Measurements from ENCODE around the gene SESN3.
"Not testable (repeated sequence)": the region's sequence is repeated elsewhere in the genome, so short reads cannot be mapped to it uniquely, and the experiment has no call there.

Gene SESN3, protein sequence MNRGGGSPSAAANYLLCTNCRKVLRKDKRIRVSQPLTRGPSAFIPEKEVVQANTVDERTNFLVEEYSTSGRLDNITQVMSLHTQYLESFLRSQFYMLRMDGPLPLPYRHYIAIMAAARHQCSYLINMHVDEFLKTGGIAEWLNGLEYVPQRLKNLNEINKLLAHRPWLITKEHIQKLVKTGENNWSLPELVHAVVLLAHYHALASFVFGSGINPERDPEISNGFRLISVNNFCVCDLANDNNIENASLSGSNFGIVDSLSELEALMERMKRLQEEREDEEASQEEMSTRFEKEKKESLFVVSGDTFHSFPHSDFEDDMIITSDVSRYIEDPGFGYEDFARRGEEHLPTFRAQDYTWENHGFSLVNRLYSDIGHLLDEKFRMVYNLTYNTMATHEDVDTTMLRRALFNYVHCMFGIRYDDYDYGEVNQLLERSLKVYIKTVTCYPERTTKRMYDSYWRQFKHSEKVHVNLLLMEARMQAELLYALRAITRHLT

DNA sequence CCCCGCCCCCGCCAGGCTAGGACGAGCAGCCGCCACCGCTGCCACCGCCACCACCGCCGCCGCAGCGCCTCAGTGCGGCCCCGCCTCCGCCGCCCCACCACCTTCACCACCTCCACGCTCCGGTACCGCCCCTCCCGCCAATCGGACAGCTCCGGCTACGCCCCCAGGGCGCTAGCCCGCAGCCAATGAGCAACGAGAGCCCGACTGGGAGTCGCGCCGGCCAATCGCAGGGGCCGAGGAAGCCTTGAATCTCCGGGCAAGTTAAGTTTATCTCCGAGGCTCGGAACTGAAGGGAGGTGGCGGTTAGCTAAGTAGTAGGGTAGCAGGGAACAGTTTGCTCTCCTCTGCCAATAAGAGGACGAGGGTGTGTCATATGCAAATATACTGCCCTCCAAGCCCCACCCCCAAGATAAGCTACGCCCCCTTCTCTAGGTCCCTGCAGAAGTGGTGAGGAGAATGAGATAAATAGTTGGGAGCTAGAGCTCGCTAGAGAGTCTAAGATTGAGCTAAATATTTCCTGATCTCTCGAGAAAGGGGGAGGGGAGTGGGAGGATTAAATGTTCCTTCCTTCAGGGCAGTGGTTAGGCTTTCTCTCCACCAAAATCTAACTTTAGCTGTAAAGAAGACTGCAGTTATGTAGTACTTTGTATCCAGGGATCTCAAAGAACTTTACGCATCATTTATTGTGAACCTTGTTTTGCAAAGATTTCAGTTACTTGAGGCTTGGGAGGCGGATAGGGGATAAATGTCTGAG lies at the start of gene SESN3:
SESN3 (minus strand) TSS at position 76 of the 754 bp plus-strand sequence. CDS start 342 bp downstream, outside the sequence.
- Histone ChIP-seq H3K4me3 (ENCODE audit: low read depth in 1 of 5, low read length in 5 of 5) (peak within 1 kb of the TSS; percentile 79 to 90 (median 84)), H3K4me1 (ENCODE audit: control insufficient read depth in 5 of 5, insufficient read depth in 5 of 5, low read length in 5 of 5) (peaks cover 2 to 40% (median 36%) of the 10 kb centered on the region in 5 donors), H3K36me3 (ENCODE audit: control insufficient read depth in 5 of 5, insufficient read depth in 5 of 5, low read length in 5 of 5) (no peaks in the 10 kb centered on the region), H3K27me3 (ENCODE audit: control insufficient read depth in 5 of 5, insufficient read depth in 4 of 5, low read length in 5 of 5) (no peaks in the 10 kb centered on the region), H3K27ac (ENCODE audit: low read depth, low read length) (peak within 1 kb of the TSS; percentile 90), H3K9me3 (ENCODE audit: control insufficient read depth in 5 of 5, low read length in 5 of 5) (no peaks in the 10 kb centered on the region), H3K9ac (ENCODE audit: low read length in 5 of 5) (peak within 1 kb of the TSS; percentile 52 to 94 (median 76))

DNA sequence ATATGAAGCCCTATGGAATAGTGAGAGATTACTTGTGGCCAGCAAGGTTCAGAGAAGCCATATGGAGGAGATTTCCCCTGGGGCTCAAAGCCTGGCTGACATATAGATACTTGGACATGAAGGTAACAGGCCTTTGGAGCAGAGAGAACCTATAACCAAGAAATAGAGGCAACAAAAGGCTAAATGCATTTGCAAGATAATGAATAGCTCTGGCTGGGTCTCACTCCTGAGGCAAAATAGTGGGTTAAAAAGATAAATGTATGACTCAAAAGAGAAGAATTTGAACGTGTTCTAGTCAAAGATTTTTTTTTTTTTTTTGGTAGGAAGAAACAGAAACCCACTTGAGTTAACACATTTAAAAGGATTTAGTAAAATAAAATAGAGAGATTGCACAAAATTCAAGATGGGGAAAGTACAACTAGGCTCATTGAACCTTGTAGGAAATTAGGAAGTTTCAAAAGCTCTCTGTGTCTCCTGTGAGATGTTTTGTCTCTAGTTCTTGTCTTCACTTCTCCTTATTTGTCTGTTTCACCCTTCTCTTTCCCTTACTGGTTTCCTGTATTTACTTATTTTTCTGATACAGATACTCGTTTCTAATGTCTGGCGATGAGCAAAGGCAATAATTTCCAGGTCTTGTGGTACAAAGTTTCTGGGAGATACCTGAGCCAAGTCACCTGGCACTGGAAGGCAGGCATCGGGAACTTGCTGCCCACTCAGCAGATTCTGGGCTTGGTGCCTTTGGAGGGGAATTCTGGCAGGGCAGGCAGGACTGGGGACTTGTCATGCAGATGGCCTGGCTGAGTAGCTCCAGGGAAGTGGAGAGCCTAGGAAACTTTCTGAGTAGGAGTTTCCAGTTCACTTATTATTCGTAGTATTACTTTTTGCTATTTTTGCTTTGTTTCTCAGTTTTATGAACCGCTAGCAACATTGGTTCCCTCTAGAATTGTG lies 49.2 kb upstream of the SESN3 start:
- Histone ChIP-seq H3K4me3 (ENCODE audit: low read depth in 1 of 5, low read length in 5 of 5) (peak overlapping the region in 1 of 5 donors; percentile 17), H3K4me1 (ENCODE audit: control insufficient read depth in 5 of 5, insufficient read depth in 5 of 5, low read length in 5 of 5) (peaks cover 0 to 6% (median 4%) of the 10 kb centered on the region in 5 donors), H3K36me3 (ENCODE audit: control insufficient read depth in 5 of 5, insufficient read depth in 5 of 5, low read length in 5 of 5) (no peaks in the 10 kb centered on the region), H3K27ac (ENCODE audit: low read depth, low read length) (no peak overlapping the region), H3K9ac (ENCODE audit: low read length in 5 of 5) (no peak overlapping the region), H3K27me3 (ENCODE audit: control insufficient read depth in 5 of 5, insufficient read depth in 4 of 5, low read length in 5 of 5) (no peaks in the 10 kb centered on the region), H3K9me3 (ENCODE audit: control insufficient read depth in 5 of 5, low read length in 5 of 5) (no peaks in the 10 kb centered on the region)

DNA sequence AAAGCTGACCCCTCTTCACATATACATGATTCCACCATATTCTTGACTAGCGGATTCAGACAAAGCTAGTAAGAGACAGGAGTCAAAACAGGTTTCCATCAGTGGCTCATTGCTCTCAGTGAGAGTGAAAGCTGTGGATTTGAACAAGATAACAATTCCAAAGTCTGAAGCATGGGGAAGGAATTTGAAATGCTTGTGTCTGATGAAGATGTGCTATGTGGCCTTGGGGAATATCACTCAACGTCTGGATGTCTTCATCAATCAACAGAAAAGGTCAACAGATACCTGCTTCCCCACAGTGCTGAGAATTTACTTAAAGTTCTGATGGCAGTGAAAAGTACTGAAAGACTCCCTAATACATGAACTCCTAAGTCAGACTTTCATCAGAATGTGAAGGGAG lies 46.9 kb upstream of the SESN3 start:
- H3K9ac ChIP-seq (ENCODE audit: low read length in 5 of 5): no peak overlapping the region
- H3K9me3 ChIP-seq (ENCODE audit: control insufficient read depth in 5 of 5, low read length in 5 of 5): no peaks in the 10 kb centered on the region
- H3K27me3 ChIP-seq (ENCODE audit: control insufficient read depth in 5 of 5, insufficient read depth in 4 of 5, low read length in 5 of 5): no peaks in the 10 kb centered on the region
- H3K27ac ChIP-seq (ENCODE audit: low read depth, low read length): no peak overlapping the region
- no peaks in the 10 kb centered on the region for H3K36me3 ChIP-seq (ENCODE audit: control insufficient read depth in 5 of 5, insufficient read depth in 5 of 5, low read length in 5 of 5)
- H3K4me1 ChIP-seq (ENCODE audit: control insufficient read depth in 5 of 5, insufficient read depth in 5 of 5, low read length in 5 of 5): peaks cover 0 to 6% (median 0%) of the 10 kb centered on the region in 5 donors
- H3K4me3 ChIP-seq (ENCODE audit: low read depth in 1 of 5, low read length in 5 of 5): no peak overlapping the region

DNA sequence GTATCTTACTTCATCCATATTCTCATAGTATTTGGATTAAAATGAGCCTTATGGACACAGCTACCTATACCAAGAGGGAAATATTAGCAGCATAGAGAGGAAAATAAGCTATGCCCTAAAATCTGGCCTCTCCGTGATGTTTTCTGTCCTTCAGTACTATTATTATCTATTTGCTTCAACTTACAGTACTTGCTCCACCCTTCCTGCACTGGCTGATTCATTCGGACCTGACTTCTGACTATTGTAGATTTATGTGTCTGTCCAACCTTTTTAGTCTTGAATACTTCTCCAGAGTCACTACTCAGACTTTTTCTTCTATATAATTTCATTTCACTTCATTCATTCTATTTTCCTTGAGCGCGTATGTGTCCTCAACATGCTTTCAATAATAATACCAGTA lies 45.1 kb upstream of the SESN3 start:
- Histone ChIP-seq H3K9me3 (ENCODE audit: control insufficient read depth in 5 of 5, low read length in 5 of 5) (no peaks in the 10 kb centered on the region), H3K36me3 (ENCODE audit: control insufficient read depth in 5 of 5, insufficient read depth in 5 of 5, low read length in 5 of 5) (no peaks in the 10 kb centered on the region), H3K9ac (ENCODE audit: low read length in 5 of 5) (no peak overlapping the region), H3K27me3 (ENCODE audit: control insufficient read depth in 5 of 5, insufficient read depth in 4 of 5, low read length in 5 of 5) (no peaks in the 10 kb centered on the region), H3K4me3 (ENCODE audit: low read depth in 1 of 5, low read length in 5 of 5) (no peak overlapping the region), H3K4me1 (ENCODE audit: control insufficient read depth in 5 of 5, insufficient read depth in 5 of 5, low read length in 5 of 5) (no peaks in the 10 kb centered on the region), H3K27ac (ENCODE audit: low read depth, low read length) (no peak overlapping the region)

DNA sequence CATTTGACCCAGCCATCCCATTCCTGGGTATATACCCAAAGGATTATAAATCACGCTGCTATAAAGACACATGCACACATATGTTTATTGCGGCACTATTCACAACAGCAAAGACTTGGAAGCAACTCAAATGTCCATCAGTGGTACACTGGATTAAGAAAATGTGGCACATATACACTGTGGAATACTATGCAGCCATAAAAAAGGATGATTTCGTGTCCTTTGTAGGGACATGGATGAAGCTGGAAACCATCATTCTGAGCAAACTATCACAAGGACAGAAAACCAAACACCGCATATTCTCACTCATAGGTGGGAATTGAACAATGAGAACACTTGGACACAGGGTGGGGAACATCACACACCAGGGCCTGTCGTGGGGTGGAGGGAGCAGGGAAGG lies 42.6 kb upstream of the SESN3 start:
- H3K4me3 ChIP-seq (ENCODE audit: low read depth in 1 of 5, low read length in 5 of 5); H3K9me3 ChIP-seq (ENCODE audit: control insufficient read depth in 5 of 5, low read length in 5 of 5); H3K4me1 ChIP-seq (ENCODE audit: control insufficient read depth in 5 of 5, insufficient read depth in 5 of 5, low read length in 5 of 5); H3K9ac ChIP-seq (ENCODE audit: low read length in 5 of 5); H3K27me3 ChIP-seq (ENCODE audit: control insufficient read depth in 5 of 5, insufficient read depth in 4 of 5, low read length in 5 of 5); H3K36me3 ChIP-seq (ENCODE audit: control insufficient read depth in 5 of 5, insufficient read depth in 5 of 5, low read length in 5 of 5); H3K27ac ChIP-seq (ENCODE audit: low read depth, low read length): not testable (repeated sequence)

DNA sequence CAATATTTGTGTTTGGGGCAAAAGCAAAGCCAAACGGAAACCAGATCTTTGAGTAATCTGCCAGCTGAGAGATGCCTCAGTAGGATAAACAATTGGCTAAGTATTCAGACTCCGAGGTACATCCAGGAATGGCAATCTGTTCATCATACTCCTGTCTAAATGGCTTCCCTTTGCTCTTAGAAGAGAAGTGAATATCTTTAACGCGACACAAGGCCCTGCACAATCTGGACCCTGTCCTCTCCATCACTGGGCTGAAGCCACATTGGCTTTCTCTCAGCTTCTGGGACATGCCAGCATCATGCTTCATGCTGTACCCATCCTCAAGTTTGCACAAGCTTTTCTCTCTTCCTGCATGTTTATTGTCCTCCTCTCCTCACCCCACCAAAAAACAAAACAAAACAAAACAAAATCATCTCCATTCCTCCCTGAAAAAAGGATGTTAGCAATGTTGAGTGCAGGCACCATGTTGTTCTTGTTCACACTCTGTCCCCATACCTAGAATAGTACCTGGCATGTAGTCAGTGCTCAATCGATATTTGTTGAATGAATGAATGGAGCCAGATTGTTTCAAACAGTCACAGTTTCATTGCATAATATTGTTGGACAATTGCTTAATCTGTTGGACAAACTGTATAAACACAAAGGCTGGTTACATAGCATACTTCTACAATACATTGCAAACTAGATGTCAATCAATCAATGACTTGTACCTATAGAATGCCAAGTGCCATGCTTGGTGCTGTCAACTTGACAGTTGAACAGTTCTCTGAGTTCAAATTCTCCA lies 38.2 kb upstream of the SESN3 start:
- Histone ChIP-seq H3K4me1 (ENCODE audit: control insufficient read depth in 5 of 5, insufficient read depth in 5 of 5, low read length in 5 of 5) (peaks cover 0 to 4% (median 0%) of the 10 kb centered on the region in 5 donors), H3K27me3 (ENCODE audit: control insufficient read depth in 5 of 5, insufficient read depth in 4 of 5, low read length in 5 of 5) (no peaks in the 10 kb centered on the region), H3K9ac (ENCODE audit: low read length in 5 of 5) (no peak overlapping the region), H3K9me3 (ENCODE audit: control insufficient read depth in 5 of 5, low read length in 5 of 5) (no peaks in the 10 kb centered on the region), H3K4me3 (ENCODE audit: low read depth in 1 of 5, low read length in 5 of 5) (no peak overlapping the region), H3K27ac (ENCODE audit: low read depth, low read length) (no peak overlapping the region), H3K36me3 (ENCODE audit: control insufficient read depth in 5 of 5, insufficient read depth in 5 of 5, low read length in 5 of 5) (no peaks in the 10 kb centered on the region)

DNA sequence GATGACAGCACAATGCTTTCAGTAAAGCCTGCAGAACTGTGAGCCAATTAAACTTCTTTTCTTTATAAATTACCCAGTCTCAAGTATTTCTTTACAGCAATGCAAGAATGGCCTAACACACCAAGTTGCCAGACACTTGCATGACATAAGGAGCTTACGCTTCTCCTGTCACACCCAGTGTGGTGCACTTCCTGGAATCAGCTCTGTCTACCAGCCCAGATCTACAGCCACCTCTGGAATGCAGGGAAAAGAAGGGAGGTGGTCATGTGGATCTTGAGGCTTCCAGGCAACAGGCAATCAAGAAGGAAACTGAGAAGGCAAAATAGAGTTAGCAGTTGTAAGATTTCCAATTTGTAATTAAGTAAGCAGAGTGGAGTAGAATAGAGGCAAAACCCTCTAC lies 37.4 kb upstream of the SESN3 start:
- no peak overlapping the region for H3K27ac ChIP-seq (ENCODE audit: low read depth, low read length)
- no peak overlapping the region for H3K4me3 ChIP-seq (ENCODE audit: low read depth in 1 of 5, low read length in 5 of 5)
- no peaks in the 10 kb centered on the region for H3K36me3 ChIP-seq (ENCODE audit: control insufficient read depth in 5 of 5, insufficient read depth in 5 of 5, low read length in 5 of 5)
- no peak overlapping the region for H3K9ac ChIP-seq (ENCODE audit: low read length in 5 of 5)
- H3K9me3 ChIP-seq (ENCODE audit: control insufficient read depth in 5 of 5, low read length in 5 of 5): no peaks in the 10 kb centered on the region
- no peaks in the 10 kb centered on the region for H3K27me3 ChIP-seq (ENCODE audit: control insufficient read depth in 5 of 5, insufficient read depth in 4 of 5, low read length in 5 of 5)
- H3K4me1 ChIP-seq (ENCODE audit: control insufficient read depth in 5 of 5, insufficient read depth in 5 of 5, low read length in 5 of 5): peaks cover 0 to 4% (median 0%) of the 10 kb centered on the region in 5 donors

DNA sequence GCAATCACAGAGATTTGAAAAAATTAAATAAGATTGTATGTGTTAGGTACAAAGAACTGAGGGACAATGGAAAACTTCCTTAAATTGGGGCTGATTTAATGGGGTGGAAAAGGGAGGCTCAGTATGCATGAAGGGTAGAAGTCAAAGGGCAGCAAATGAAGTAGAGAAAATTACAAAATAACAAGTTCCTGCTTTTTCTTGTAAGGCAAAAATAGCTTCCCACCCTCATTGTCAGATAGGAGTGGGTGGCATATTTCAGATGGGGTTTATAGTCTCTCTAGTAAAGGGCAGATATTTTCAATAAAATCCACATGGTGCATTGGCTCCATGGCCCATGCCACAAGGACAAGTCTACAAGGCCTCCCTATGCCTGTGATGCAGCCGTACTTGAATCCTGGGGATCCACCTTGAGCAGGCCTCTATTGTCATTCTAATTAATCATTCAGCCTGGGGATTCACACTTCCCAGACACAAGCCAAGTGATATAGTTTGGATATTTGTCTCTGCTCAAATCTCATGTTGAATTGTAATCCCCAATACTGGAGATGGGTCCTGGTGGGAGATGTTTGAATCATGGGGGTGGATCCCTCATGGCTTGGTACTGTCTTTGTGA lies 36.7 kb upstream of the SESN3 start:
- Histone ChIP-seq H3K4me3 (ENCODE audit: low read depth in 1 of 5, low read length in 5 of 5) (no peak overlapping the region), H3K27me3 (ENCODE audit: control insufficient read depth in 5 of 5, insufficient read depth in 4 of 5, low read length in 5 of 5) (no peaks in the 10 kb centered on the region), H3K9ac (ENCODE audit: low read length in 5 of 5) (no peak overlapping the region), H3K27ac (ENCODE audit: low read depth, low read length) (no peak overlapping the region), H3K4me1 (ENCODE audit: control insufficient read depth in 5 of 5, insufficient read depth in 5 of 5, low read length in 5 of 5) (peaks cover 0 to 4% (median 0%) of the 10 kb centered on the region in 5 donors), H3K9me3 (ENCODE audit: control insufficient read depth in 5 of 5, low read length in 5 of 5) (no peaks in the 10 kb centered on the region), H3K36me3 (ENCODE audit: control insufficient read depth in 5 of 5, insufficient read depth in 5 of 5, low read length in 5 of 5) (no peaks in the 10 kb centered on the region)
